GM19043 (cell line): ENCODE data around the gene GADD45B.

Experiments
- ATAC-seq: cut with Tn5 transposase; IDR thresholded peaks from one replicate; pipeline ENCODE4 v1.9.1; 2021; ENCODE audit warnings: low read depth; ENCODE audit not compliant: unreplicated experiment

Gene GADD45B

GRCh38 chr19:2475702-2476450, at the start of gene GADD45B:
GADD45B (plus strand) TSS chr19:2476127; CDS start chr19:2476359, 232 bp downstream.
- ATAC-seq, result peak; percentile 39

GRCh38 chr19:2426611-2427428, 49.1 kb upstream of the GADD45B start:
- peak; percentile 7 for ATAC-seq

GRCh38 chr19:2427429-2428320, 48.3 kb upstream of the GADD45B start, which contains the start of gene TIMM13:
TIMM13 (minus strand) TSS chr19:2427586; CDS start chr19:2427533, 53 bp downstream.
- peak; percentile 64 for ATAC-seq

GRCh38 chr19:2428321-2428690, 47.6 kb upstream of the GADD45B start:
- ATAC-seq, result no peak

- ATAC-seq, result no peak
Observed at GRCh38 chr19:2428756-2429711, 46.9 kb upstream of the GADD45B start.

- ATAC-seq, result no peak
Observed at GRCh38 chr19:2429917-2430535, 45.9 kb upstream of the GADD45B start.

GRCh38 chr19:2431318-2432055, 44.4 kb upstream of the GADD45B start:
- ATAC-seq, result no peak

- ATAC-seq, result no peak
Observed at GRCh38 chr19:2432131-2432848, 43.6 kb upstream of the GADD45B start.

GRCh38 chr19:2433854-2434253, 42.1 kb upstream of the GADD45B start:
- ATAC-seq, result no peak

GRCh38 chr19:2434267-2434666, 41.7 kb upstream of the GADD45B start:
- ATAC-seq, result no peak

GRCh38 chr19:2434721-2435265, 41.1 kb upstream of the GADD45B start:
- ATAC-seq, result no peak

- no peak for ATAC-seq
Observed at GRCh38 chr19:2436384-2436783, 39.5 kb upstream of the GADD45B start.

- ATAC-seq, result no peak
Observed at GRCh38 chr19:2436926-2437325, 39.0 kb upstream of the GADD45B start.

- no peak for ATAC-seq
Observed at GRCh38 chr19:2438178-2438577, 37.7 kb upstream of the GADD45B start.

- no peak for ATAC-seq
Observed at GRCh38 chr19:2440515-2440914, 35.4 kb upstream of the GADD45B start.

GRCh38 chr19:2441096-2441752, 34.7 kb upstream of the GADD45B start:
- ATAC-seq, result no peak
